Measurements from ENCODE around the gene PPP2R2C. TPM values are rescaled to one million over a fixed set of nuclear protein-coding genes. Genes with fewer than 3 reads are reported as not detected.

PPP2R2C gene
- total RNA-seq, 1 experiment from 2014 or later = not detected

DNA sequence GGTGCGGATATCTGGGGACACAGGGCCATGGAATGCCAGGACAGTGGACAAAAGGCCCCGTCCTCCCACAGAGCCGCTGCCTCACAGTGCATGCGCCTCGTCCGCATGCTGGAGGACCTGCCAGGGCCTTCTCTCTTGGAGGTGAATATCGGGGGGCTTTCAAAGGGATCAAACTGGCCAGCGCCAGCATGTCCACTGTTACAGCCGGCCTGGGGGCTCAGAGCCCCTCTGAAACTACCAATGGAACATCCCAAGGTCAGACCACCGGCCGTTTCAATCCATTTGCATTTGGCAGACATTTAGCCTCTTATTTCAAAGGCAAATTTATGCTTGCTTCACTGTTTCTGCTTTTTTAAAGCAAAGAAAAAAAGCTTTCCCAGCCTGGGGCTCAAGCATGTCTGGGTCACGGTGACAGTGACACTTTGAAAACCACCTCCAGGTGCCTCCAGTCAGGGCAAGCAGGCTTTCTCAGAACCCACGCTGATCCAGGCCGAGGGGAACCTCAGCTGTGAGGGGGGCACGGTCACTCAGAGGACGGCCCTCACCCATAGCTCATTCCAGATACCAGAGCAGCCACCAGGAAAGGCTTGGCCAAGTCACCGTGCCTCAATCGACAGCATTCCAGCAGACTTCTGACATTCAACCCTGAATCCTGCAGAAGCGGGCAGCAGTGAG is 57.2 kb downstream of the PPP2R2C start:
- DNase-seq (ENCODE audit: low spot score) = no peak
- ChIA-PET POLR2A (ENCODE audit: low non-redundant PET) (no interaction called here), CTCF (interaction anchor here (0.6 kb wide), 1 partner anchor 31 kb away, joined by 8 read pairs; no protein-coding TSS in a partner anchor)
- Histone ChIP-seq H3K36me3 (ENCODE audit: insufficient read depth, low read length, poor library complexity, severe bottlenecking) (no peaks in the 10 kb centered on the region), H3K4me3 (ENCODE audit: low read depth, low read length, poor library complexity, severe bottlenecking) (no peak overlapping the region), H3K4me1 (ENCODE audit: insufficient read depth, low read length, poor library complexity, severe bottlenecking) (no peaks in the 10 kb centered on the region), H3K9me3 (ENCODE audit: low read depth, low read length, poor library complexity, severe bottlenecking) (no peaks in the 10 kb centered on the region), H3K27me3 (replicated peaks; ENCODE audit: insufficient read depth, low read depth, low read length, poor library complexity) (peaks cover 9% of the 10 kb centered on the region), H3K27ac (ENCODE audit: low read depth, low read length, poor library complexity, severe bottlenecking) (no peak overlapping the region)
- BruUV-seq (replicated peaks) = no TSS peak
- intact Hi-C loops (cut with micrococcal nuclease; ENCODE audit: unreplicated experiment) = no loop called here
- no peak for TF ChIP-seq EZH2 (IDR thresholded peaks at IDR 0.05; ENCODE audit: borderline replicate concordance, low read depth, low read length, poor library complexity, severe bottlenecking)
- TF ChIP-seq CTCF (conservative IDR thresholded peaks at IDR 0.05; ENCODE audit: low read depth, low read length) = no peak

DNA sequence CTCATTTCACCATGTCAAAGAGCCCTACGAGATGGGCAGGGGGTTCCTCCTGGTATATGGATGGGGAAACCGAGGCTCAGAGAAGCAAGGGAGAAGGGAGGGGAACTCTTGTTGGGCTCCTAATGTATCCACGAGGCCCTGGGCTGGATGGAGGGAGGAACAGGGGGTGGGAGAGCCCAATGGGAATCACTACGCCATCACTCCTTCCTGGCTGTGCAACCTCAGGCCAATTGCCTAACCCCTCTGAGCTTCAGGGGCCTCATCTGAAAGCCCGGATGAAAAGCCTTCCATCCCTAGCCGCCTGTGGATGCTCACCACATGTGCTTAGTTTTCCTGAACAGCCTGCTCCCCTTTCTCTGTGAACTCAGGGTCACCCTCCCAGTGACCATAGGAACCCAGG is 57.8 kb downstream of the PPP2R2C start:
- no TSS peak for BruUV-seq (replicated peaks)
- H3K4me1 ChIP-seq (ENCODE audit: insufficient read depth, low read length, poor library complexity, severe bottlenecking) = no peaks in the 10 kb centered on the region
- peaks cover 9% of the 10 kb centered on the region for H3K27me3 ChIP-seq (replicated peaks; ENCODE audit: insufficient read depth, low read depth, low read length, poor library complexity)
- CTCF ChIA-PET = no interaction called here
- TF ChIP-seq EZH2 (IDR thresholded peaks at IDR 0.05; ENCODE audit: borderline replicate concordance, low read depth, low read length, poor library complexity, severe bottlenecking) (no peak), CTCF (conservative IDR thresholded peaks at IDR 0.05; ENCODE audit: low read depth, low read length) (no peak)
- H3K9me3 ChIP-seq (ENCODE audit: low read depth, low read length, poor library complexity, severe bottlenecking) = no peaks in the 10 kb centered on the region
- intact Hi-C loops (cut with micrococcal nuclease; ENCODE audit: unreplicated experiment) = no loop called here
- no peaks in the 10 kb centered on the region for H3K36me3 ChIP-seq (ENCODE audit: insufficient read depth, low read length, poor library complexity, severe bottlenecking)
- no peak for DNase-seq (ENCODE audit: low spot score)
- H3K27ac ChIP-seq (ENCODE audit: low read depth, low read length, poor library complexity, severe bottlenecking) = no peak overlapping the region
- H3K4me3 ChIP-seq (ENCODE audit: low read depth, low read length, poor library complexity, severe bottlenecking) = no peak overlapping the region
- POLR2A ChIA-PET (ENCODE audit: low non-redundant PET) = no interaction called here

DNA sequence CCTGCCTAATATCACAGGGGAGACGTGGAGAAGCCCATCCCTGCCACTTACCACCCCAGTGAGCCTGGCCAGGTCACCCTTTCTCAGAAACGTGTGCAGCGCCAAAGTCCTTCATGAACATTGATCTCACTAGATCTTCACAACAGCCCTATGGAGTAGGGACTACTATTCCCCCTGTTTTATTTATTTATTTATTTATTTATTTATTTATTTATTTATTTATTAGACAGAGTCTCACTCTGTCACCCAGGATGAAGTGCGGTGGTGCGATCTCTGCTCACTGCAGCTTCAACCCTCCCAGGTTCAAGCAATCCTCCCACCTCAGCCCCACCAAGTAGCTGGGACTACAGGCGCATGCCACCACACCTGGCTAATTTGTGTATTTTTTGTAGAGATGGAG is 61.8 kb downstream of the PPP2R2C start:
- TF ChIP-seq EZH2 (IDR thresholded peaks at IDR 0.05; ENCODE audit: borderline replicate concordance, low read depth, low read length, poor library complexity, severe bottlenecking) (no peak), CTCF (conservative IDR thresholded peaks at IDR 0.05; ENCODE audit: low read depth, low read length) (no peak)
- H3K4me3 ChIP-seq (ENCODE audit: low read depth, low read length, poor library complexity, severe bottlenecking) = no peak overlapping the region
- no peak overlapping the region for H3K27ac ChIP-seq (ENCODE audit: low read depth, low read length, poor library complexity, severe bottlenecking)
- no peaks in the 10 kb centered on the region for H3K36me3 ChIP-seq (ENCODE audit: insufficient read depth, low read length, poor library complexity, severe bottlenecking)
- CTCF ChIA-PET = no interaction called here
- H3K9me3 ChIP-seq (ENCODE audit: low read depth, low read length, poor library complexity, severe bottlenecking) = no peaks in the 10 kb centered on the region
- peaks cover 6% of the 10 kb centered on the region for H3K27me3 ChIP-seq (replicated peaks; ENCODE audit: insufficient read depth, low read depth, low read length, poor library complexity)
- POLR2A ChIA-PET (ENCODE audit: low non-redundant PET) = no interaction called here
- no peaks in the 10 kb centered on the region for H3K4me1 ChIP-seq (ENCODE audit: insufficient read depth, low read length, poor library complexity, severe bottlenecking)
- intact Hi-C loops (cut with micrococcal nuclease; ENCODE audit: unreplicated experiment) = no loop called here
- no peak for DNase-seq (ENCODE audit: low spot score)
- BruUV-seq (replicated peaks) = no TSS peak
